HuH-7 (cell line): Measurements from ENCODE around the gene NFE2L2.
"Not testable (repeated sequence)": the region's sequence is repeated elsewhere in the genome, so short reads cannot be mapped to it uniquely, and the experiment has no call there.

Experiments
- DNase-seq: peaks from one replicate; pipeline ENCODE4 v3.0.0; 2011; ENCODE audit warnings: low spot score

NFE2L2 gene

DNA sequence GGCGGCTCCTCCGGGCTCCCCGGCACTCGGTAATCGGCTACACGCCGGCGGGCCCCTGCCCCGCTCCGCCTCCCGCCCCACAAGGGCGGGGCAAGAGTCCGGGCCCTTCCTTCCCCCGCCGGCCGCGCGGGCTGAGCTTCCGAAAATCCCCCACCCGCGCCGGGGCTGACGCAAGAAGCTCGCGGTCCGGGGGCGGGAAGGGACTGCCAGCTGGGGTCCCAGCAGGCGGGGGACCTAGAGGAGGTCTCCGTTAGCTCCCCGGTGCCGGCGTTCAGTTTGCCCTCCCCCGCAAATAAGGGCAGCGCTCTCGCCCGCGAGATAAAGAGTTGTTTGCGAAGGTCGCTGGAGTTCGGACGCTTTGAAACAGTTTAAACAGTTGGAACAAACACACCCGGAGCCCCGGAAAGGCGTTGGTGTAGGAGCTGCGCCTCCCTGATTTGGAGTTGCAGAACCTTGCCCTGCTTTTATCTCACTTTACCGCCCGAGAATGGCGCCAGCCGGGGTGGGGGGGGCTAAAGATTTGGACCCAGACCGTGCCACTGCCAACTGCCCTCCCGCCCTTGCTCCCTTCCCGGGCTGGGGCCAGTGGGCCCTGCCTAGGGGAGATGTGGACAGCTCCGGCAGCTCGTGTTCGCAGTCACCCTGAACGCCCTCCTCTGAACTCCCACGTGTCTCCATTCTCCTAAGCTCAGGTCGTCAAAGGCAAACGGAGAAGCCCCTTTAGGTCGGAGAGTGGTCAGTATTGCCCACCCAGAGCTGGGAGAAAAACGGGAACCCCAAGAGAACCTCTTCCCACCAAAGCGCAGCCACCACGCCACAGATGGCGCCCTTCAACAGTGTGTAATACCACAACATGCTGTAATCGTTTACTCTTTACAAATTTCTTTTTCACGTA lies at the start of gene NFE2L2:
NFE2L2 (minus strand) TSS at position 35 of the 895 bp plus-strand sequence. CDS start 151 bp downstream, outside the sequence.
- DNase-seq = peak; percentile 88

DNA sequence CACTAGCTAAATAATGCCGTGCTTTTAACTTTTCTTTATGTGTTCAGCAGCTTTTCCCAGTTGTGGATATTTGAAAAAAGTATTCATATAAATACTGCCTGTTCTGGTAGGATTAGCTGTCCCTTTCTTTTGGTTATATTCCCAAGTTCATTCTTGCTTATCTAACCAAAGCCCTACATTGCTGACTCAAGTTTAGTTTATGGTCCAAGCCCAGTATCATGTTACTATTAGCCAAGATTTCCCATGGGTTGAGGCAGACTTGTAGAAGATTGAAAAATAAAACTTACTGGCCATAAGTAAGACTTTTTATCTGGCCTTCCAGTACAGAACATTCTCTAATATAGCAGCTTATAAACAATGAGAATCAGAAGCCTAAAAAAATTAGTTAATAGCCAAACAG lies 49.7 kb upstream of the NFE2L2 start:
- no peak for DNase-seq

DNA sequence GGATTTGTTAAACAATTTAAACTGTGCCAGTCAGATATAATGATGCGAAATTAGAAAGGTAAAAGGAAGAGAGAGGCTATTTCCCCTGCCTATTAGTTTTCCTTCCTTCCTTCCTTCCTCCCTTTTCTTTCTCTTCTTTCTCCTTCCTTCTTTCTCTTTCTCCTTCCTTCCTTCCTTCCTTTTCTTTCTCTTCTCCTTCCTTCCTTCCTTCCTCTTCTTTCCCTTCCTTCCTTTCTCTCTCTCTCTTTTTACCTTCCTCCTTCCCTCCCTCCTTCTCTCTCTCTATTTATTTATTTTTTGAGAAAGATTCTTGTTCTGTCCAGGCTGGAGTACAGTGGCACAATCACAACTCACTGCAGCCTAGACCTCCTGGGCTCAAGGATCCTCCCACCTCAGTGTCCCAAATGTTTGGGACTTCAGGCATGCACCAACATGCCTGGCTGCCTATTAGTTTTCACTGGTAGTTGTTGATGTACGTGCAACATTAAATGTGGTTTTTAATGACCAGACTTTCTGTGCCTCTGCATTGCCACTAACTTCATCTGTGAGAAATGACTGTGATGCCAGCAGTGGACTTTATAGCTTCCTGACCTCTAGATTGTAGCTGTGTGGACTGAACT lies 48.7 kb upstream of the NFE2L2 start:
- DNase-seq = no peak

DNA sequence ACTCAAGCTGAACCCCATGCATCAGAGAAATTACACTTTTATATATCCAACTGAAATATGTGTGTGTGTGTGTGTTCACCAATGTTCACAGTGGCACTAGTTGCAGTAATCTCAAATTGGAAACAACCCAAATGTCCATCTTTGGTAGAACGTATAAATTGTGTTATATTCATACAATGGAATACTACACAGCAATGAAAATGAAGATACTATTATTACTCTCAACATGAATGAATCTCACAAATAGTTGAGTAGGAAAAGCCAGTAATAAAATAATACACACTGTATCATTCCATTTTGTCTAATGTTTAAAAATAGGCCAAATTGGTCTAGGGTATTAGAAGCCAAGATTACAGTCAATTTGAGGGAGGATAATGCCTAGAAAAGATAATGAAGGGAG lies 48.0 kb upstream of the NFE2L2 start:
- no peak for DNase-seq

DNA sequence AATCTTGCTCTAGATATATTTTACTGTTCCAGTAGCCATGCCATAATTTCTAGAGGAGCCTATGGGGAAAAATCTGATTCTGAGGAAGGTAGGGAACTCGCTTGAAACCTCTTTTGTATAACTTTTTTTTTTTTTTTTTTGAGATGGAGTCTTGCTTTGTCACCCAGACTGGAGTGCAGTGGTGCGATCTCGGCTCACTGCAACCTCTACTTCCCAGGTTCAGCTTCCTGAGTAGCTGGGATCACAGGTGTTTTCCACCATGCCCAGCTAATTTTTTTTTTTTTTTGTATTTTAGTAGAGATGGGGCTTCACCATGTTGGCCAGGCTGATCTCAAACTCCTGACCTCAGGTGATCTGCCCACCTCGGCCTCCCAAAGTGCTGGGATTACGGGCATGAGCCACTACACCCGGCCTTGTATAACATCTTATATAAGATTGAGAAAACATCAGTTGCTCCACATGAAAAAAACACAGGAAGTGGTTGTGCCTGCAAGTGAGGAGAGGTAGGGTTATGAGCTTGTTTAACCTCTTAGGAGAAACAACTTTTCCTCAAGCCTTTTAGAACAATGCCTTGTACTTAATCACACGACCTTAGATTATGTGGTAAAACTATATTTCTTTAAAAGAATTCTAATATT lies 45.3 kb upstream of the NFE2L2 start:
- DNase-seq = not testable (repeated sequence)

DNA sequence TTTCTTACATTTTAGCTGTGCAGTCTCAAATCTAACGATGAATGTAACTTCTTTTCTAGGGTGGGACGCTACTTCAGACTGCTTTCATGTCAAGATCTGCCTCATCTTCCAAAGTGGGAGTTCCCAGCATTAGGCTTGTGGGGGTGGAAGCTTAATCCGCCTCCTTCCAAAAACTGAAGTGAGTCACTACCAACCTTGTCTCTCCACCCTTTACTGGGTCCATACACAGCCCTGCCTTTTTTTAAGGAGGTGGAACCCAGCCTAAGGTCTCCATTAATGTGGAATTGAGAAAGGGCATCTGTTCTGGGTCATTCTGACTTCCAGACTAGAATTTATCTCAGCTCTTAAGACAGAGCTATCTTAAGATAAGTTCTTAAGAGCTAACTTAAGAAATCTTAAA lies 42.0 kb upstream of the NFE2L2 start:
- DNase-seq = no peak

DNA sequence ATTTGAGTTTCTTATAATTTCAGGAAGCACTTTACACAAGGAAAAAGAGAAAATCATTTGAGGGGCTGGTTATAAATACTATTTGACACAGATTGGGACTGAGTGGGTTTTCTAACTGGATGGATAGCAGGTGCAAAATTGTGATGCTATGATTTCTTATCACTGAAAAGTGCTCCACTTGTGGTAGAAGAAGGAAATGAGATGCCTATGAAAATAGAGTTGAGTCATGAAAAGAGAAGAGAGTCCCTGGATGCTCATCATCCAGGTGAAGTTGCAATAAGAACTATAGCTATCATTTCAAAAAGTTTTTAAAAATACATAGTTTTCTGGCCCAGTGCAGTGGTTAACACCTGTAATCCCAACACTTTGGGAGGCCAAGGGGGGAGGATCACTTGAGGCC lies 39.4 kb upstream of the NFE2L2 start:
- DNase-seq = no peak

DNA sequence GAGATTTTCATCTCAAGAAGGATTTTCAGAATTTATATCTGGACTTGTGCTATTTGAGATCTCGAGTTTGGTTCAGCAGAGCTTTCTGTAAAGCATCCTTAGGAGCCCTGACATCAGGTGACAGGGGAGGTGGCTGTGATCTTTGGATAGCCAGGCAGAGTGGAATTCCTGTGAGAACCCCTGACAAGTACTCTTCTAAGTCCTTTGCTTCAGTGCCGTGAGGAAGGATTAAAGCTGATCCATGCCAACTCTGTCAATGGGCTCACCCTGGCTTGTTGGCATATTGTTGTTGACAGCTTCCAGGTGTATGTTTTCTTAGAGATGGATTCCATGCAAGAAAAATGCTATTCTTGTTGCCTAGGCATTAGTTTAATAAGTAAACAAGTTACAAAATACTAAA lies 38.0 kb upstream of the NFE2L2 start:
- no peak for DNase-seq

DNA sequence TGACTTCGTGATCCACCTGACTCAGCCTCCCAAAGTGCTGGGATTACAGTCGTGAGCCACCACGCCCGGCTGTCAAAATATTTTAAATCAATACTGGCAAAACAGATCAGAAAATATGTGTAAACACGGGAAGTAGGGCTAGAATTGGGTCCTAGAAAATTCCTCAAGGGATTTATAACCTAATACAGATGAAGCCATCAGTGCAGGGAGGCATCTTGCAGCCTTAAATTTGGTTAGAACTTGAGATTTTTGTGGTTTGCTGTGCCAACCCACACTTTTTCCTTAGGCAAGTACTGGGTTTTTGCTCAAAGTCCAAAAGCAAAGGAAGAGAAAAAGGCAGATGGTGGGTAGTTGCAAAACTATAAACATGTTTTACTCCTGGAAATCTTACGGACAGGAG lies 33.7 kb upstream of the NFE2L2 start:
- no peak for DNase-seq

DNA sequence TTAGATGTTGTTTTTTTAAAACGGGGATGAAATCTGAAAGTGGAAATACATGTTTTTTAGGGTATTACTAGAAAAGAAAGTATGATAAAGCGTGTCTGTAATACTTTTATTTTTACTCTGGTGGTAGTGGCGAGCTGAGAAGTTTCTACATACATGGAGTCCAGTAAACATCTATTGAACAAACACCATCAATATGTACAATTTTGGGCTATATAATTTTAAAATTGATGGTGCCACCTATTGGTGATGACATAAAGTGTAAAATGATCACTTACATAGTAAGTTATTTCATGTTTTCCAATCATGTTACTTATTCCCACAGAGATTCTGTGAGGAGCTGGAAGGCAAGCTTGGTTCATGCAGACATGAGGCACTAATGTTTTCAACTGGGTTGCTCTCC lies 31.5 kb upstream of the NFE2L2 start:
- DNase-seq = no peak

DNA sequence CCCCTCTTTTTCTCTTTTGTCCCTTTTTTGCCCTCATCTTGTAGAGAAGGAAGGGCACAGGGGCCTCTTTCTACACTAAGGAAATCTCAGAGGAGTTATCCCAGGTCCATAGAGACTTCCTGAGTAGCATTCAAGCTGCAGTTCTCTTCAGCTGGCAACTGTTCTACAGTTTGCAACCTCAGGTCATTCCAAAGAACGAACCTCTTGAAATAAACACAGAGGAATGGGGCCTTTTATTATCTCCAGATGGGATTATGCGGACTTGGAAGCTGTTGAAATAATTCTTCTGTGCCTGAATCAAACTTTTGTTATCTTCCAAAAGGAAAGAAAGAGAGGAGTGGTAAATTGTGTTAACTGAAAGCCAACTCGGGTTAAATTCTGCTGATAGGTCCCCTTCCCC lies 31.0 kb upstream of the NFE2L2 start:
- no peak for DNase-seq

DNA sequence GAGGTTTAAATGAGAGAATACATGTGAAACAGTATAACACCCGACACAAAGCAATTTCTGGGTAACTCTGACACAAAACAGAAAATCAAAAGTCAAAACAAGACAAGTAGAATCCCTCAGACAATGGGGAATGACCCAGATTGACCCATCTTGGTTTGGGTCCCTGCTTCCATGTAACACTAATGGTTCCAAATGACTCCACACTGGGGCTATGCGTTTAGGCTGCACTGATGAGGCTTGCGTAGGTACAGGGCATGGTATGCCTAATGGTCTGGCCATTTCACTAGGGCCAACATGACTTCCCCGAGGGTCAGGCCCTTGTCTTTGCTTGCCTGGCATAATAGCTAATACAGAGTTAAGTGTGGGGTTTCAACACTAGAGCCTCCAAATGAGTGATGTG lies 27.2 kb upstream of the NFE2L2 start:
- no peak for DNase-seq

DNA sequence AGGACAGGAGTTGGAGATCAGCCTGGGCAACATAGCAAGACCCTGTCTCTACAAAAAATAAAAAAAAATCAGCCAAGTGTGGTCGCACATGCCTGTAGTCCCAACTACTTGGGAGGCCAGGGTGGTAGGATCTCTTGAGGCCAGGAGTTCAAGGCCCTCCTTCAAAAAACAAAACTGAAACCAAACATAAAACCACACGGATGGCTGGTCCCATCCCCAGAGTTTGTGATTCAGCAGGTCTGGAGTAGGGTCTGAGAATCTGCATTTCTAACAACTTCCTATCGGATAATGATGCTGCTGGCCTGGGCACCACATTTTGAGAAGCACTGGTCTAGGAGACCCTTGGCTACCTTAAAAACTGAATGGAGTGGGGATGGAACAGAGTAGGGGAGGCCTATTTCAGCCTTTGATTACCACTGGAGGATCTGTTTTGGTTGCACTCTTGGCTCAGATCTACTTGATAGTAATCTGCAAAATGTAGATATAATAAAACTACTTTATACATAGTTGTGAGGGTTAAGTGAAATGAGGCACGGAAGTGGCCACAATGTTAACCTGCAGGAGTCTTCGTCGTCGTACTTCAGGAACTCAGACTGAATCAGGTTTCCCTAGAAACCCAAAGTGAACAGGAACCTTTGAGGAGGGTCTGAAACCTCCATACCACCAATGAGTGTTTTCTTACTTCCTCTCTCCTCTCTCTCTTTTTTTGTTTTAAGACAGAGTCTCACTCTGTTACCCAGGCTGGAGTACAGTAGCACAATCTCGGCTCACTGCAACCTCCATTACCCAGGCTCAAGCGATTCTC lies 25.5 kb upstream of the NFE2L2 start:
- DNase-seq = no peak

DNA sequence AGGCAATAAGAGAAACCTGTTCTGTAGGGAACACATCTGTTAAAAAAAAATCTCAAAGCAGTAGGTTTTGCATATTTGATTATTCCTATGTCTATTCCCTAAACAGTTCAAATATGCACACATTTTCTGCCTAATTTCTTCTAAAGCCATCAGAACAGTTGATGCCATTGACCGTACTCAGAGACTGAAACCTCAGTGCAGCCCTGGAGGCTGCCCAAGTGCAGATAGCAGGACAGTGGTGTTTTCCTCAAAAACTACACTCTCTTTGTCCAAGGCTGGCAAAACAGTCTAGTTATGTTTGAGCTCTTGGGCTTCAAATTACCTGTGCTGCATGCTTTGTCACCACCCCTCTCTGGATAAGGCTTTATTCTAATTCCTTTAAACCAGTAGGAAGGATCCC lies 23.3 kb upstream of the NFE2L2 start:
- no peak for DNase-seq

DNA sequence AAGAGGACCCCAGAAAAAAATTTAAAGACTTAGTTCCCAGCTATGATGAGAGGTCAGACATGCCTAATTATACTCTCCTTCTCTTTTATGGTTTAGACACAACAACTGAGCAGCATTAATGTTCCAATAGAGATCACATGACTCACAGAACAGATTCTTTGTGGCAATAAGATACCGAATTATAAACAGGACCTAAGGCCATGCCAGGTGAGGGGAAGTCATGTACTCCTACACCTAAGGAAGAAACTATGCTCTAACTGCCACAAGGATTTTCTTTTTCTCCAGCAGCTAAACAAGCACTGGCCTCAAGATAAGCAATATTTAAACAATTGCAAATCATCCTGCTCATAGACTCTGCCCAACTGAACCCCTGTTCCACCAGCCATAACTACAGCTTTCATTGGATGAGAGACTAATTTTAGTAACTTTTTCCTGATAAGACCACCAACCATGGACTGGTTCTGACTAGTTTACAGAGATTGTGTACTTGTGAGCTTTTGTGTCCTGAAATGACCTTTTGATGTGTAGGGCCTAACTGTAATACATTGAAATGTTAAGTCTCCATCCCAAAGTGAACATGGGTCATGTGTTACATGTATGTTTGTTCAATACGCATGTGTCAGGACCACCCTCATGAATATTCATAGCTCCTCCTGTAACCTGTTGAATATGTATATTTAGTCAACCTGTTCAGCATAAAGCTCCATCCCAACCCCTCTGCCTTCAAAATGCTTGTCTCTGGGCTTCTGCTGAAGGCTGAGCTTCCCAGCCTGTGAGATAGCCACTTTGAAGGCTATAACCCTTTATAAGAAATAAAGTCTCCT lies 21.6 kb upstream of the NFE2L2 start:
- DNase-seq = no peak

DNA sequence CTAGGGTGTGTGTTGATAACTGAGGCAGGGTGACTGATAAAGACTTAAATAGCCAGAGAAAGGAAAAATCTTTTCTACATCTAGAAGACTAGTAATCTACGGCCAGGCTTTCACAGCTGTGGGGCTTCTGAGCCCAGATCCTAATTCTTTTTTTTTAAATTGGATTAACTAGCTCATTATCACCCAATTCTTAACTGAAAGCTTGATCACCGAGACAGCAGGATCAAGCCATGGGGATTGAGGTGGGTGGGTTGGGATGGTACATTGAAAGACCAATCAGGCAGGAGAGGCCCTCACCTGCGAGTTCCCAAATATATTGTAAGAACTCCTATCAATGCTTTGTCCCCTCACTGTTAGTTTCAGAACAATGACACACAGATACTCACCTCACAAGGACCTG lies 20.0 kb upstream of the NFE2L2 start:
- no peak for DNase-seq

DNA sequence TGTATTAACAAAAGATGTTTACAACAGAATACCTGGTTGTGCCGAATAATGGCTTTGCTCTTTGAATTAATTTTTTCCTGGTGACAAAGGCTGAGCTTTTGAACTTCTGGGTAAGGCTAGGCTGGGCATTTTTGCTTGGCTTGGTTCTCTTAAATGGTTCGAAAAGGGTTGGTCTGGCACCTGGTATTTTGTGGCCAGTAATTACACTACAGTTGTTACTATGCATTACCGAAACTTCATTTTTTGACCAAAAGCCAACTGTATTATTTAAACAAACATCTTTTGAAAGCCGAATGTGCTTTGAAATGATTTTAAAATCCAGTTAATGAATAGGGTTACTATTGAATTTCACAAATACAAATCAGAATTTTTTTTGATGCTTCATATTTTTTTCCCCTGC lies 19.4 kb upstream of the NFE2L2 start:
- DNase-seq = no peak

DNA sequence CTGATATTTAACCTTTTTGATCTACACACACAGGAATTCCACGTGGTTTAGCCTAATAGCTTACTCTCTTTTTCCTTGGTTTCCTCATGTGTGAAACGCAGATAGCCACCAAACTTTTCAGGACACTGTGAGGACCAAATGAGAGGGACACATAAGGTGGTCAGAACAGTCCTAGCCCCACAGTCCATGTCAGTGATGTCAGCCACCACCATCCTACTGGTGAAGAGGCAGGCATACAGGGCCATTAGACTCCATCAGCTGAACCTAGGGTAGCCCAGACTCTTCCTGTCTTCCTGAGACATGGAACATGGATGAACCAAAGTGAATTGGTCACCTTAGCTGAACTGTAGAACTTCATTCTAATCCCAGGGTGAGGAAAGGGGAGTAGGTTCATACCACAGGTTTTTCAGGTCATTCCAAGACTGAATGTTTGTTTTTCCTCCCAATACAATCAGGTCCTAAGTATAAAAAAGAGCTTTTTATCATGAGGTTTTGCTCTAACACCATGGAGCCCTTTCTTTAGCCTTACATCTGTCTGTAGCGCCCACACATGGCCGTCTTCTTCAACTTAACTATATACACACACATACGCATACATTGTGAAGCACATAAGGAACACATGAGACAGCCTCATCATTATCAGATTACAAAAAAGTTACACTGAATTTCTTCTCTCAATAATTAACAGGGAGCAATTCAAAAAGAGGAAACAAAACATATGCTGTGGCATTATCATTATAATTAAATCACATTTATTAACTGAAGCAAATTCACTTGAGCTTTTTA lies 18.5 kb upstream of the NFE2L2 start:
- no peak for DNase-seq

DNA sequence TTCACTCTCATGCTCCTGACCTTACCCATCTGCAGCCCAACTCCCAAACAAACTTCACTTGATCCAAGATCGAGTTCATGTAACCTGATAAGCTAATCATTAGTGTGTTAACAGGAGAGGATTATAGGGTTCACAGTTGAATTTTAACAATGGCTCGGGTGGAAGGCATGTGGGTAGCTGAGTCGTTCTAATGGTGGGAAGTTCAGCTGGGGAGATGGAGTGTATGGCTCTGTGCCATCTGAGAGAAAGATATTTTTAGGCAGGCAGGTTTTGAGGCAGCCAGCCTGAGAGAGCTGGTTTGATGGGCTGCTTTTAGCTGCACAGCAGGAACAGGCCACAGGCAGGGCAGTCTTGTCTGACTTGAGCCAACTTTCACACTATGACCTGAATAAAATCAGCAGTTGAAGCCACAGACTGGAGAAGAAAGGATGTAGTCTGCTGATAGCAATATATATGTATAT lies 17.7 kb upstream of the NFE2L2 start:
- no peak for DNase-seq

DNA sequence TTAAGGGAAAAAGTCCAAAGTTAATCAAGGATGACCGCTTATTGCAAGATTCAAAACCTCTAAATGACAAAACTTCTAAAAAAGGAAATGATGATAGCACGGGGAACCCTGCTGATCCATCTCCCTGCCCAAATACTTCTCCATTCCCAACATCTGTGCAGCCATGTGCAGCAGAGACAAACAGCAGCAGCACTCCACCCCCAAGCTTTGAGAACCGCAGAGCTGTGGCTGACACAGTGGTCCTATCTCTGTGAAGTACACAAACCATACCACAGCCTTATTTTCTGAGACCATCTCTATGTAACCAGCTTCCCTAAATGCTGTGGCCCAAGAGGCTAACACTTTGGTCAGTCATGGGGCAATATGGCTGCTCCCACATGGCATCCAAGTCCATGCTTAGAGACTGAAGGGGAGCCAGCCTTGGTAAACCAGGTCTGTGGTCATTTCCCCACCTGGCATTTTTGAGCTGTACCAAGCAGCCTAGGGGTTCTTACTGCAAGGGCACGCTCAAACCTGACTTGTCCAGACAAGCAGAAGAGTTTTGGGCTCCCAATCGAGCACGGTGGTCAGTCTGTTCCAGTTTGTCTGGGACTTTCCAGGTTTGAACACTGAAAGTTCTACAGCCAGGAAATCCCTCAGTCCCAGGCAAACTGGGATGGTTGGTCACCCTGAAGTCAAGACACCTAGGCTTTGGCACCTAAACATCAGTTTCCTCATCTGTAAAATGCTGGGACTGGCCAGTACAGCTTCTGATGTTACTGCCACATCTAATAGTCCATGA lies 17.1 kb upstream of the NFE2L2 start:
- no peak for DNase-seq
